Measurements from ENCODE around the gene GSG1L.

Gene GSG1L

DNA sequence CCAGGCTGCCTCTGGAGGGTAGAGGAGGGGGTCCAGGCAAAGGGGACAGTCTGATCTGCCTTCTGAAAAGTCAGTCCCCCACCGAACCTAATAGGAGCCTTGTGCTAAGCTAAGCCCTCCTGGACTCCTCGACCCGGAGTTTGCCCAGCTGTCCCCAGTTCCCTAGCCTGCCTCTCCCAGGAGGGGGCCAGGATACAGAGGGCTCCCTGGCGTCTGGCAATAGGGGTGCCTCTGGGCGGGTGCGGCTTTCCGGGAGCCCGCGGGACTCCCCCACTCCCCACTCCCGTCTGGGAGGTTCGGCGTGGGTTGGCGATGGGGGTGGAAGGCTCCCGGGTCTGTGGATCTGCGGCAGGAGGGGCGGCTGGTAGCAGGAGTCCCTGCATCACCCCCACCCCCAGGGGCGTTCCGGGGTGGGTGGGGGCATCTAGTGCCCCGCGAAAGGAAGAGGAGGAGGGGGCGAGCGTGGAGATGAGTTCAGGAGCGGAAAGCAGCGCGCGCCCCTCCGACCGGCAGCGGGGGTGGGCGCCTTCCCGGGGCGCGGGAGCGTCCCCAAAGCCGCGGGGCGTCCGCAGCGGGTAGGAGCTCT is 1.2 kb downstream of the GSG1L start:
- DNase-seq: no peak

DNA sequence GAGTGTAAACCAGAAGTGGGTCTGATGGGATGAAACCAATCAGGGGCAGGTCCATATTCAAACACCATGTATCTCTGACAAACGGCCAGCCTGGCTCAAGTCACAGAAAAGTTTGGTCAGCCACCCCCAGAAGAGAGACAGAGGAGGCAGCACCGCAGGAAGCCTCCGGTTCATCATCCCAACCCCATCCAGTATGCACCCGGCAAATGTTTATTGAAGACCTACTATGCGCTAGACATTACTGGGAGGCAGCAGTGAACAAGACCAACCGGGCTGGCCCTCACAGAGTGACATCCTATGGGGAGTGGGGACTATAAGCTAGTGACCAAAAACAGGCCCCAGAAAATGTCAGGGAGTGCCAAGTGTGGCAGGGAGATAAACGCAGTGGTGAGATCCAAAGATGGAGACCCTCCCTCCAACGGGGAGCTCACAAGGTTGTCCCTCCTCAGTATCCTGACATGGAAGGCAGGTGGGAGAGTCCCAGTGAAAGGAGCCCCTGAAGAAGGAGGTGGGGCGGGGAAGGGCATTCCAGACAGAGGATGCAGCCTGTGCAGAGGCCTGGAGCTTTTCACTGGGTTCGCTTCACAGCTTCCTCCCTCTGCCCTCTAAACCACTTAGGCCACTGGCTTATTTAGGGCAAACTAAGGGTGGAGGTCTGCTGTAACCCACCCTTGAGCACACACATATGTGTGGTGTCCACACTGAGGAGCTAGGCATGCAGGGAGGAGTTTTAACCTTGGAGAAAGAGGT is 2.0 kb downstream of the GSG1L start:
- no peak for DNase-seq

DNA sequence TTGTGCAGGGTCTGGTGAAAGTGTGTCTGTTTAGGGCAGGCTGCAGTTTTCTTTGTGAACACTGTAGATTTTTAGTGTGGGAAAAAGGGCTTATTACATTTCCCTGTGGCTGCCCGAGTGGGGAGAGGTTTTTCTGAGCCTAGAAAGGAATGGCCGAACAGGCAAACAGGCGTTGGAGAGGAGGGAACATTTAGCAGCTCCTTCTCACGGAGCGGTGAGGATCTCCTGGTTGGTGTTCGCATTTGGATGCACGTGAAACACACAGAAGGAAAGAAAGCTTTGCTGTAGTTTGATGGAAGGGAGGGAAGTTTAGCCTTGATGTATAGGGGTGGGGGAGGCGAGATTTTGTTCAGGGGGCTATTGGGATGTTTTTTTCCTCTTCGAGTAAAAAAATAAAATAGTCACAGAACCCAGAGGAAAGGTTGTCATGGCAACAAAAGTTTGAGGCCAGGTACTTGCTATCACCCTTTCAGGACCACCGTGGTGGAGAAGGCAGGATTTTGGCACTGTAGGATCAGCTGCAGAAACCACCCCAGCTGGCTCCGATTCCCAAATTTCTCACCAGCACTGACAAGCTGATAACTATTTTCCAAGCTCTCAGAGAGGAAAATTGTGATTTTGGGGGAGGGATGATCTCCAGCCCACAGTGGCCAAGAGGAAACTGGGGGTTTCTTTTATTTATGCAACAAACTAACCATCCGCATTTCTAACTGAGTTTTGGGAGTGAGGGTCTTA is 3.5 kb downstream of the GSG1L start:
- DNase-seq: no peak

DNA sequence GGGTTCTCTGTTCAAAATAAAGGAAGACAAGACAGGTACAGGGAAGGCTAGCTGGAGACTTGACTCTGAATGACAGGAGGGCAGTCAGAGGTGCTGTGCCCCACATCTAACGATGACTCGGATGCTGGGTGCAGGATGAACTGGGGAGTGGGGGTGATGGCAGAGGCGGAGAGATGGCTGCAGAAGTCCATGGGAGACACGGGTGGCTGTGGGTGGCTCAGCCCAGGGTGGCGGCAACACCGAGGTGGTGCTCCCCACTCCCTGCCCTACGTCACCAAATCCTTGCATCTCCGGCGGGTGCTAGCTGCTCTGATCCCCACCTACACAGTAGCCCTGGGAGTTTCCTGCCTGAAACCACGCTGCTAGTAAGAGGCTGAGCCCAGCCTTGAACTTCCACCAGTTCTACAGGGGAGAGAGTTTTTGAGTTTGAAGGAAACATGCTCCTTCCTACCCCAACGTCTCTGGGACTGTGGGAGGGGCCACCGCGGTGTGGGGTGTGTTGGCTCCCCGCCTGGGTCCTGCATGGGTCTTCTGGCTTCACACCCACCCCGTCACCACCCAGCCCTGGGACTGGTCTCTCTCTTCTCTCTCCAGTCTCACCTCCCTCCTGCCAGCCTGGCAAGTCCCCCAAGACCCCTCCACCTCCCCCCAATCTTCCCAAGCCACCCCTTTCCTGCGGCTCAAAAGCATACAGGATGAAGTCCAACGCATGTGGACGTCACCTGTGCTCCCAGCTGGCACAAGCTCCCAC is 4.5 kb downstream of the GSG1L start:
- no peak for DNase-seq

DNA sequence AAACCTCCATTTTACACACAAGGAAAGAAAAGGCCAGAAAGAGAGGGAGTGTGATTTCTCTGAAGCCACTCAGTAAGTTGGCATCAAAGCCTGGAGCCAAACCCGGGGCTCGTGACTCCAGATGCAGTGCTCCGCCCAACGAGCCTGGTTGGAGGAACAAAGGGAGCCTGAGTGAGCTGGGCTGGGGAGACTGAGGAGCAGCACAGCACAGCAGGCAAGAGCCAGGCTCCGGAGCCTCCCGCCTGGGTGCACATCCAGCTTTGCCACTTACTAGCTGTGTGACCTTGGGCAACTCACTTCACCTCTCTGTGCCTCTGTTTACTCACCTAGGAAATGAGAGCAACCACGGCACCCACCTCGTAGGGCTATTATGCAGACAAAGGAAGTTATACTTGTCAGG is 5.6 kb downstream of the GSG1L start:
- DNase-seq: no peak

DNA sequence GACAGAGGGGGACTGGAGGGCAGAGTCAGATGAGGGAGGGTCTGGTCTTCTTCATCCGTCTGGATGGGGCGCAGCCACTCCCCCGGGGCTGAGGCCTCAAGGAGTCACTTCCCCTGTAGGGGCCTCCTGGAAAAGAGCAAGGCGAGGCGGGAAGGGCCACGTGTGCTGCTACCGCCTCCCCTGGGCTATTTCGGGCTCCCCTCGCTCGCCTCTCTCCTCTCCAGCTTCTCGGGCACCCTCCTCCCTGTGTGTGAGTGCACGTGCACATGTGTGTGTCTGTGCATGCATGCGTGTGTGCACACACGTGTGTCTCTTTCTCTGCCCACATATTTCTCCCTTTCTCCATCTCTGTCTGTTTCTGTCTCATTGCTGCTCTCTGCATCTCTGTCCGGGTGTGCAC is 10.1 kb downstream of the GSG1L start:
- DNase-seq: no peak

DNA sequence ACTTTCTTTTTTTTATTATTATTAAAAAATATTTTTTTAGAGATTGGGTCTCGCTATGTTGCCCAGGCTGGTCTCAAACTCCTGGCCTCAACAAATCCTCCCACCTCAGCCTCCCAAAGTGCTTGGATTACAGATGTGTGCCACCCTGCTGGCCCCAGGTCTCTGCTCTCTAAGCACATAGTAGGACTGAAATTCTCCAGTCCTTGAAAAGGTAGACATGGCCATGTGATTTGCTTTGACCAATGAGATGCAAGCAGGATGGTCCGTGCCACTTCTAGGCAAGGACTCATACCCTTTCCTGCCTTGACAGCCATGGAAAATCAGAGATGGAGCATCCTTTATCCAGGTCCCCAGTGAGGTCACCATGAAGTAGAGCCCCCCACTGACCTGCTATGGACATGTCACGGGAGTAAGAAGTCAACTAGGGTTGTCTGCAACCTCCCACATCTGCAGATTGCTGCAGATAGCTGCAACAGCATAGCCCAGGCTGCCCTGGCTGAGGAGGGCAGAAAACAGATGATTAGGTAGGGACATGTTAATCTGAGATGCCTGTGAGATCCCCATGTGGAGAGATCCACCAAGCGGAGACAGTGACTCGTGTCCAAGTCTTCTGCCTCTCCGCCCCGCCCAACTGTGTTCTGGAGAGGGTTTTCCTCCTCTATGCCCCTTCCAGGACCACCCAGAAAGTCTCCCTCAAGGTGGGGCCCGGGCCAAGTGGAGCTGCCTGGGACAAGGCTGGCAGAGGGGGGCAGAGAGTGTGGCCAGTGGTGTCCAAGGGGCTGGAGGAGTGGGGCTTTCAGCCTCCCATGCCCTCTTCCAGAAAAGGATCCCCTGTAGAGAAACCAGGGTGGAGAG is 11.0 kb downstream of the GSG1L start:
- DNase-seq: no peak

DNA sequence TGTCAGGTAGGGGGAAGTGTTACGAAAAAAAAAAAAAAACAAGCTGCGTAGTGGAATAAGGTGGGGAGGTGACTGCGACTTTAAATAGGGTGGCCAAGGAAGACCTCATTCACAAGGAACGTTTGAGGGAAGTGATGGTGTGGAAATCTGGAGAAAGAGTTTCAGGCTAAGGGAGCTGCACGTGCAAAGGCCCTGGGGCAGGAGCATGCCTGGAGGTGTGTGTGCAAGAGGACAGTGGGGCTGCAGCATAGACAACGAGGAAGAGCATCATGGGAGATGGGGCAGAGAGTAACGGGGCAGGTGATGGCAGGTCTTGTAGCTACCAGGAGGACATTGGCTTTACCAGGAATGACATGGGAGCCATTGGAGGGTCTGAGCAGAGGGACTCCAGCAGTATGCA is 12.0 kb downstream of the GSG1L start:
- no peak for DNase-seq

DNA sequence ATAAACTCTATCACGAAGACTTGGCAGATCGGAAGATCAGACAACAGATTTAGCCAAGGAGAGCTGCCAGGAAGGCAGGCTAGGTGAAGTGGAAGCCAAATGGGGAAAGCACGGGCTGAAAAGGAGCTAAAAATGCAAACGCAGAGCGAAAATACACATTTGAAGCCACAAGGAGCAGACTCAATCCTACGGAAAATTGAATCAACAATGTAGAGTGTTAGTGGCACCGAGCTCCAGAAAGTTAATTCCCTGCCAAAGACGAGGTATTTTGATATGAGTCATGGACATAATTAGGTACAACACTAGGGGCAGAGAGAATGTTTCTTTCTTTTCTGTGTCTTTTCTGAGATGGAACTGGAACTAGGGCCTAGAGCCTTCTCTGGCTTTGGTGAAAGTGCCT is 20.7 kb downstream of the GSG1L start:
- no peak for DNase-seq

DNA sequence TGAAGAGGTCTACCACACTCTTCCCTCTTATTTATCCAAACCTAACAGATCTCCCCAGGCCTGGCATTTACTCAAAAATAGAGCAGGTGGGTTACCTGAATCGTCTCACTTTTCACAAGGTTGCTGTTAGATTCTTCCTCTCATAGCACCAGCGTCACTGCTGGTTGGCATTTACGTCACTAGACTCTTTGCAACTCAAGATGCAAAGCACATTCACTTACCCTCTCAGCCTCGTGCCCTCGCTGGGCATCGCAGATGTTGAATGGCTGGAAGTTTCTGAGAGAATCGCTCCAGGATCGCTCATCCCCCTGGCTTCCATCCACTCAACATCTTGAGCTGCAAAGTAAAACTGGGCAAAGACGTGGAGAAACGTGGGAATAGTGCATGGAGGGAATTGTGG is 21.9 kb downstream of the GSG1L start:
- DNase-seq: no peak

DNA sequence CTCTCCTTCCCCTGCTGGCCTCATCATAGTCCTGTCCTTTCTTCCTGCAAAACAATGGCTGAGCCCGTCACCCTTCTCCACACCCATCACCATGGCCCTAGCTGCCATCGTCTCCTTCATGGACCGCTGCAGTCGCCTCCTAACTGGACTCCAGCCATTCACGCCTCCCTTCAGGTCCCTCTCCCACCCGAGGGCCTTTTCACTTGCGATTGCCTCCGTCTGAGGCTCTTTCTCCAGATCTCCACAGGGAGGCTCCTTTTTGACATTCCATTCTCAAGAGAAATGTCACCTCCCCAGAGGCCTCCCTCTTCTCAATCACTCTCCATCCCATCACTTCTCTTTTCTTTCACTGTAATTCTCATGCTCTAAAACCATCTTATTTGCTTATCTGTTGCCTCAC is 23.5 kb downstream of the GSG1L start:
- DNase-seq: no peak

DNA sequence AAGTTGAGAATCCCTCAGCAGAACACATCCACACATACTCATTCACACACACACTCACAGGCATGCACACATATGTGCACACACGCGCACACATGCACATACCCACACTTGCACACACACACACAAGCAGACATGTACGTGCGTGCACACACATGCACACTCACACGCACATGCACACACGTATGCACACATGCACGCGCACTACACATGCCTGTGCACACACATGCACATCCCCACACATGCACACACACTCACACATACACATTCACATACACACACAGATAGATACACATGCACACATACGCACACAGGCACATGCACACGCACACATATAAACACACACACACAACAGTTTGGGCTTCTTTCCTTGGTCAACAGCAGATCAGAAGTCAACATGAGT is 24.0 kb downstream of the GSG1L start:
- no peak for DNase-seq

DNA sequence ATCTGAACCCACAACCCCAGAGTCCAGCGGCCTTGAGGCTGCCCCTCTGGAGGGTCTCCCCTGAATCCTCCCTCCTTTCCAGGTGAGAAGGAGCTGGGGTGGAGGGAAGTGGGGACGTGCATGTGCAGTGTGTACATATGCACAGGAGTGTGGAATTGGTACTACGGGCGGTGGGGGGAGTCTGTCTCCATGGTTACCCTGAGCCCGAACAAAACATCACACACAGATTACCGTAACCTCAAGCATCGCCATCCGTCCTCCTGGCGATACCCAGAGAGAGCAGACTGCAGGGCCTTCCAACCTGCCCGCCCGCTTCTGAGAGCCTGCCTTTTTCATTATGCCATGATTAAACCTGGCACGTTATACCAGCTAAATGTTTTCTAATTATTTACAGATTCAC is 25.1 kb downstream of the GSG1L start:
- DNase-seq: no peak

DNA sequence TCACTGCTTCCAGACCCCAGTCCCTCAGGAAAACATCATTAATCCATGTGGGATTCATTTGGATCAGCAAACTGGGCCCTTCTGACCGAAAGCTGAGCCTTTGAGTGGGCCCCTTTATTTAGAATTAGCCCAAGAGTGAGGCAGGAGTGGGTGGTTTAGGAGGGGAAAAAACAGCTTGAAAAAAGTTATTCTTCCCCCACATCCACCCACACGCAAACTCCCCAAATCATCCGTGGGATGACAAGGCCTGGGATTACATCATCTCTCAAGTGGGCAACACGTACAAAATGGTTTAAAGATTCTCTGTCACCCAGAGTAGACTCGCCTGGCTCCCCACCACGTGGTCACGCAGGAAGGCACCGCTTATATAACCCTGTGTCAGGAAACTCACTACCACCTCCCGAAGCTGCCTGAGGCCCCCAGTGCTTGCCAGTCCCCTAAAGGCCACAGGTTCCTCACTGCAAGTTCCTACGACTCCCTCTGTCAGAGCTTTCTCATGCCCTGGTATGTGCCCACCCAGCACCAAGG is 27.6 kb downstream of the GSG1L start:
- no peak for DNase-seq

DNA sequence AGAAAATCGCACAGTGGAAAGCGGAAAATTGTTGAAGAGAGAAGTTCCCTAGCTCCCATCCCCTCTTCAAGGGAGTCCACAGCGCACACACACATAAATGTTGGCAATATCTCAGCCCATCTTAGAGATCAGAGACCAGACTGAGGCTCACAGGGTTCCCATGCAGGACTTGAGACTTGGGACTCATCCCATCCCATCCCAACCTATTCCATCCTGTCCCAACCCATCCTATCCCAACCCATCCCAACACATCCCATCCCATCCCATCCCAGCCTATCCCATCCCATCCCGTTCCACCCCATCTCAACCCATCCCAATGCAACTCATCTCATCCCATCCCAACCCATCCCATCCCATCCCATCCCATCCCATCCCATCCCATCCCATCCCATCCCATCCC is 29.6 kb downstream of the GSG1L start:
- no peak for DNase-seq

DNA sequence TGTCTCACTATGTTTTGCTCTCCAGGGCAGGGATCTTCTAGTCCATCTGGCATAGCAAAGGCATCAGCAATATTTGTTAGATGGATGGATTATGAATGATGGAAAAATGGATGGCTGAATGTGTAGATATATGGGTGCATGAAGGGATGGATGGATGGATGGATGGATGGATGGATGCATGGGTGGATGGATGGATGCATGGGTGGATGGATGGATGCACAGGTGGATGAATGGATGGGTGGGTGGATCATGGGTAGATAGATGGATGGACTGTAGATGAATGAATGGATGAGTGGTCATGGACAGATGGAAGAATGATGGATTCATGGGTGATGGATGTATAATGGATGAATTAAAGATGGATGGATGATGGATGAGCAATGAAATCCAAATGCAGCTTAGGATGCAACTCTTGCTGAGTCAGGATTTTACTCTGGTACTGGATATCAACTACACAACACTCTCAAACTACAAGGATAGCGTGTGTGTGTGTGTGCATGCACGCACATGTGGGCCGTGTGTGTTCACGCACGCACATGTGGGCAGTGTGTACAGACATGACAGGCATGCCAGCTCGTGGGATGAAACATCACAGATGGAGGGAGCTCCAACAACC is 34.0 kb downstream of the GSG1L start:
- DNase-seq: no peak

DNA sequence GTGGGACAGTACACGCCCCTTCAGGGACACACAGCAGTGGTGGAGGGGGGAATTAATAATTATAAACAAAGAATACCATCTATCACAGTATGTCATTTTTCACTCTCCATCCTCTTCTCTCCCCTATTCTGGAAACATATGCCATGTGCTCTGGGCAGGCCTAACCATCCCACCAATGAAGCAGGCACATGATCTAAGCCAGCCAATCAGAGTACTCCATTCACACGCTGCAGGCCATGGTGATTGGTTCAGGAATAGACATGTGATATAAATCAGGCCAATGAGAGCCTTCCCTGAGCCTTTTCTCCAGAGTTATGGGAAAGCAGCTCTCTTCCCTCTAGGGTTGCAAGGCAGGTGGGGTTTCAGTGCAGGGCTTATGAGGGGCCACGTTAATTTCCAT is 36.5 kb downstream of the GSG1L start:
- no peak for DNase-seq

DNA sequence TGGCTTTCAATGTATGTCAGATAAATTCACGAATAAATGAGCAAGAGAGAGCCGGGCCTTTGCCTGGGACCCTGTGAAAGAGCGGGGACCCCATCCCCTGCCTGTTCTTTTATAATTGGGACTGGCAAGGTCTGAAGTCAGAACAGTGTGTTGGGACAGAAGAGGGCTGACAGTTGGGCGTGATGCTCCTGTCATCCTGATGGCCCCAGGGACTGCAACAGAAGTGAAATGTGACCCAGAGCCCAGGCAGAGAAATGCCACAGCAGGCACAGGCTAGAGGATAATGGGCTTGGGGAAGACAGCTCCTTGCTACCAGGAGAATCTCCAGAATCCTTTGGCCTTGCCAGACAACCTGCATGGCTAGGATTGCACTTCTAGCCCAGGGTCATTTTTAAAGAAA is 37.9 kb downstream of the GSG1L start:
- DNase-seq: no peak

DNA sequence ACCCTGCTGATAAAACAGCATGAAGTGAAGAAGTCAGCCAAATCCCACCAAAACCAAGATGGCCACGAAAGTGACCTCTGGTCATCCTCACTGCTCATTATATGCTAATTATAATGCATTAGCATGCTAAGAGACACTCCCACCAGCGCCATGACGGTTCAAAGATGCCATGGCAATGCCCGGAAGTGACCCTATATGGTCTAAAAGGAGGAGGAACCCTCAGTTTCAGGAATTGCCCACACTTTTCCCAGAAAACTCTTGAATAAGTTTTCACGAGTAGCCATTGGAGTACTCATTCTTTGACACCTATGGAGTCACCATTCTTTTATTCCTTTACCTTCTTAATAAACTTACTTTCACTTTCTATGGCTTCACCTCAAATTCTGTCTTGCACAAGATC is 44.3 kb downstream of the GSG1L start:
- DNase-seq: no peak

DNA sequence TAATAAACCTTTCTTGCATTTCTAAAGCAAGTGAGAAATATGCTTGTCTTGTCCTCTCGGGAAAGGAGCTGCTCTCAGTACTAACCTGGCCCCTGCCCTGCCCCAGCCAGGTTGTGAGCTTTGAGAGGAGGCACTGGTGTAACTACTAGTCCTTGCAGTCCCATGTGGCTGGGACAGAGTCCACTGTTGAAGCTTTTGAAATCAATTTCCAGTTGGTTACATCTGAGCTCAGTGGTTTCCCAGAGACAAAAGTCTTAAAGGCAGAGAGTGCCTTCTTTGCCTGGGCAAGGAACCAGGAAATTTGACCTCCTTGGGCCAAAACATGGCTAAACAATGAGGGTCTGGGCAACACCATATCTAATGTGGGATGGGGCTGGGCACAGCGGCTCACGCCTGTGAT is 48.7 kb downstream of the GSG1L start:
- DNase-seq: no peak

DNA sequence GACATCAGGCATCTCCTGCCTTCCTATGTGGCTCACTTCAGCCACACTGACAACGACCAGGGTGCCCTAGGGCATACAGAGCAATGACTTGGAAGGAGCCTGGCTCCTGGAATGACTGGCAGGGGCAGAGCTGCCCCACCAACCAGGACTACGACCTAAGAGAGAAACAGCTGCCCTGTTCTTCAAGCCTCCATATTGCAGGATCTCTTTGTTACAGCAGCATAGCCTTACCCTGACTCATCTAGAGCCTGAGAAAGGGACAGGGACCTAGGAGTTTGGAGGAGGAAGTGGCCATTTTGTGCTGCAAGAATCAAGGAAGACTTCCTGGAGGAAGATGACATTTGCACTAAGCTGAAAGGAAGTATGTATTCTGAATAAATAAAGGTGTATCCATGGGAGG is 49.6 kb downstream of the GSG1L start:
- DNase-seq: no peak

DNA sequence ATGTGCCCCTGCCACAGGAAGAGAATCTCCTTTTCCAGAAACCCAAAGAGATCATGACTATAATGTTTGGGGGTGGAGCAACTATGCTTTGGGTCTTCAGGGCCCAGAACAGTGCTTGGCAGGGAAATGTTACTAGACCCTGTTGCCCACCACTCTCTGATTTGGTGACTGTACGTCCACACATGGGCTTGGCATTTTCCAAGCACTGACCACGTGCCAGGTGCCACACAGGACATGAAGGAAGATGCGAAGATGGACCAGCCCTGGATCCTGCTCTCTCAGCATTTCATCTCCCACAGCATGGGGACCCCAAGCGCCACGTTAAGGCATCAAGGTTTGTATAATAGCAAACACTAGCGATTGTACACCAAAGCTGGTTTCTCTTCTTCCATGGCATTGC is 50.1 kb downstream of the GSG1L start:
- DNase-seq: no peak

Measured in T1000 (cell line).